GM11168 (cell line): ENCODE measurements around the gene EGLN1.
"Not testable (repeated sequence)": the region's sequence is repeated elsewhere in the genome, so short reads cannot be mapped to it uniquely, and the experiment has no call there.

ENCODE experiments used
- in situ Hi-C: fragments of 300-500 bp; cut with MboI; formaldehyde crosslinking; loops from one replicate; pipeline ENCODE4 v1.12.0; 2022; ENCODE audit warnings: low sequenced_read_pairs; ENCODE audit not compliant: unreplicated experiment

Gene EGLN1

DNA sequence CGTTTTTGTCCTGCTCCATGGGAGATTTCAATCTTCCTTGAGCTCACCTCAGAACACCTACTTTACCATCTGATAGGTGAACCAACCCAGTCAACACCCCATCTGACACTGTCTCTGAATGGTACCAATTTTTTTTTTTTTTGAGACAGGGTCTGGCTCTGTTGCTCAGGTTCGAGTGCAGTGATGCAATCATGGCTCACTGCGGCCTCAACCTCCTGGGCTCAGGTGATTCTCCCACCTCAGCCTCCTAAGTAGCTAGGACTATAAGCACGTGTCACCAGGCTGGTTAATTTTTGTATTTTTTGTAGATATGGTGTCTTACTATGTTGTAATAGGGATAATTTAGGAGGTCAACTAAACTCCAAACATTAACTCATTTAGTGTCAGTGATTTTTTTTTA, 47.7 kb downstream of the EGLN1 start:
- in situ Hi-C loops = no loop called here

DNA sequence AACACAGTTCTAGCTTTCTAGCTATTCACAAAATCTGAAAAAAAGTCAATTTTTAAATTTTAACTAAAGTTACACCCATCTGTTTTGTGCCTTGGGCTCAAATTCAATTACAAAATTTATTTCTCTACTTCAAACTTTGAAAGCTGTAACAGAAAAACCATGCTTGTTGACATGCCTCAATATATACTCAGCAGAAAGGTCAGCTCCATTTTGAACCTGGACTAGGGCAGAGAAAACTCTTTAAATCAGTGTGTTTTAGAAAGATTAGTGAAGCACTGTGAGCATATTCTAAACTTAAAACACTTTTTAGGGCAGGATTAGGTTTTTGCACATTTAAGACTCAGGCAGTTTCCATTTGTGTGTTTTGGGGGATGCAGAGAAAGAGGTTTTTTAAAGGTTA, 49.6 kb downstream of the EGLN1 start:
- in situ Hi-C loops = no loop called here

DNA sequence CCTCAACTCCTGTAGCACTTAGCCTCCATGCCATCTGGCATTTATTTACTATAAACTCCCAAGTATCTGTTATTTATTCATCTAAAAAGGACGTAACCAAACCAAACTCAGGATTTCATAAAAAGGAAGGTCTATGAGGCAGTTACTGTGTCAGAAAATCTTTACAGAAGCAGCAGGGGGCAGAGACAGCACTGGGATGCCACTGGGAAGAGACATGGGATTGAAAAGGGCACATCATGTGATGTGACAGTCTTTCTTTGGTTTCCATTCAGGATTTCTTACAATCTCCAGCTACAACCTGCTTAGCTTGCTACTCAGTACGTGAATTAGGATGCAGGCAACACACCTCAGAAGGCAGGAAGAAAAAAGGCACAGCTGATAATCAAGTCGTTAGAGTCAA, 52.8 kb downstream of the EGLN1 start:
- in situ Hi-C loops = no loop called here

DNA sequence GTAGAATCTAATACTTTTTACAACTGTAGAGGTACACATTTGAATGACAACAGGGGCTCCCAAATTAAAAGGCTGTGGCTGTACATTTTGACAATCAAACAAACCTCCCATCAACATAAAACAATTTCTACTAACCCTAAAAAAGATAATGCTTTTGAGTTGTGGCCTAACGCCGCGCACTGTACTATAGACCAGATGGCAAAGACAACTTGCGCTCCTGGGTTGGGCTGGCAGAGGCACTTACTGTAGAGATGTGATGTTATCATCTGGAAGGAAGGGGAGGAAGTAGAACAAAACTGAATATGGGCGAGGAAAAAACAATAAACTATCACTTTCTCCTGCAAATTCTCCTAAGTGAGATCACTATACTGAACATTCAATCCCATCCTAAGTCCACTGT, 57.9 kb downstream of the EGLN1 start:
- in situ Hi-C loops = loop anchor here (5.0 kb wide), 1 partner anchor 223 kb away; no protein-coding TSS in a partner anchor

DNA sequence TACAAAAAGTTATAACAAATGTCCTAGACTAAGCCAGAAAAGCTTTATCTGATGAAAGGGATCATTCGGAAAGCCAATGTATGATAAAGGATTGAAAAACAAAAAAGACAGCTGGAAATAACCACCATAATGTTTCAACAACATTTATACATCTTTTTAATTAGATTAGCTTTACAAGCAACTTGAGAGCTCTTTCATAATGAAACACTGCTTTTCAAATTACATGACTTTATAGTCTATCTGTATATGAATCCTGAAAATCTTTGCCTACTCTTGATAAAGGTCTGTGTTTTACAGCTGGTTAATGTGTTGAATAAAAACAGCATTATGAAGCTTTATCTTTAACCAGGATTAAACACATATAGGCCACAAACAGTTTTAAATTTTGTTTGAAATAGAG, 58.5 kb downstream of the EGLN1 start:
- in situ Hi-C loops = loop anchor here (5.0 kb wide), 1 partner anchor 224 kb away; no protein-coding TSS in a partner anchor

DNA sequence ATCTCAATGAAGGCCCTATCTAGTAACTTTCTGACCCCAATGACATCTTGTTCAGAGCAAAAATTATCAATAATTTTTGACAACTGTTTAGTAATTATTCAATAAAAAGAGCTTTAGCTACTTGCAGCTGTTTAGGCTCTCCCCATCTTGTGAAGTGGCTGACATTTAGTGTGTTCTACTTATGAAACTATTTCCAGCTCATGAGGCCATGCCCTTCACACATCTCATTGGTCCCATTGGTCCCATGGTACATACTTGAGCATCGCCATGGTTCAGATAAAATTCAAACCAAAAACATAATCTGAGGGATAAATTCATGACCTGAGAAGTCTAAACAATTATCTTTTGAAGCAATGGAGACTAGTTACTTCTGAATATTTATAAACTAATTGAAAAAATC, 59.8 kb downstream of the EGLN1 start:
- in situ Hi-C loops = loop anchor here (5.0 kb wide), 1 partner anchor 225 kb away; no protein-coding TSS in a partner anchor

DNA sequence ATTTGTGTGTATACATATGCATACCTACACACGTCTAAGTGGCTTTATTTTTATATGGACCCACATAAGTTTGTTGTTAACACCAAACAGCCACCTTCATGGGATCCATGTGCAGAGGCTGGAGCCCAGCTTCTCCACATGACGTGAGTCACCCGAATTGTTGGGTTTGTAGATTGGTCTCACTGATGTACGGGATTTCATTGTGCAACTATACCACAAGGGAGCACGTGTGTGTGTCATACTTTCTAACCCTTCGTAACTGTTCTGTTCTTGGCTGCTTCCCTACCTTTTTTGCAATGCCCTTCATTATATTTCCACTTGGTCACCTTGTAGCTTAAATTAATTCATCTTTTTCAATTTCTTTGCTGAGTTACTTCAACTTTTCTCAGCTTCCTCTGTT, 63.0 kb downstream of the EGLN1 start:
- in situ Hi-C loops = no loop called here

DNA sequence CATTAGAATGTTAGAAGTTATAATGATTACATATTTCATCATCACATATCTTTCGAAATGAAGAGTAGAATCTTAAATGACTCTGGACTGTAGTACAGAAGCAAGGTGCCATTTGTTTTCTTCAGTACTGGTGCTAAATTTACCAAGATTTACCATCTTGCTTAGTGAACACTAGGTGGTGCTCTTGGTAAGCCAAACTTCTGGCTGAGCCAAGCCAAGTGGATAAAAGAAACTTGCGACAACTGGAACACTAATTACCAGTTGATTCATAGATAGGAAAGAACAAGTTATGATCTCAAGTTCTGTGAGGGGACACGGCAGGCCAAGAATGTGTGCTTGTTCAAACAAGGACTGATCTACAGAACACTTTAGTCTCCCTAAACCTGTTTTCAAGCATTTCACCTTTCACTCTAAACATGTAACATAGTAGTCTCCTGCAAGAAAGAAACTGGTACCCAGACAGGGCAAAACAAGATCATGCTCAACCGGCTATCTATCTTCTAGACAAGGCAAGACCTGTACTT, 64.2 kb downstream of the EGLN1 start:
- in situ Hi-C loops = no loop called here

DNA sequence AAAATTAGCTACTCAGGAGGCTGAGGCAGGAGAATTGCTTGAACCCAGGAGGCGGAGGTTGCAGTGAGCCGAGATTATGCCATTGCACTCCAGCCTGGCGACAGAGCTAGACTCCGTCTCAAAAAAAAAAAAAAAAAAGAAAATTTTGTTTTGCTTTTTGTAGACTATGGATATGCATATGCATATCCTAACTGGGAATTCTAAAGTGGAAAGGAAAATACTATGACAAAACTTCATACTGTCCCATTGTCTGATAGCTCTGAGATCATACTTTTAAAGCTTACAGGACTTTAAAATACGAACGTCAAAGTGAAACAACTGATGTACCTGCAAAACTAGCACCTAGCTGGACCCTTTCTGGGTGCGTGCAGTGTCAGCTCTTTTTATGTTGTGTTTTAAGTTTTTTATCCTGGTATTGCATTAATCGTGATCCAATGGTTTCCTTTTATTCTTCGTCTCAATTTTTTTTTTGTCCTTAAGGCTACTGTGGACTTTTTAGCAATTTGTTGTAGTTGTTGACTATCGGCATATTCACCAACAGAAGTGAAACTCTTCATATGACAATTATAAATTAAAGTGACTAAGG, 64.8 kb downstream of the EGLN1 start:
- in situ Hi-C loops = no loop called here

DNA sequence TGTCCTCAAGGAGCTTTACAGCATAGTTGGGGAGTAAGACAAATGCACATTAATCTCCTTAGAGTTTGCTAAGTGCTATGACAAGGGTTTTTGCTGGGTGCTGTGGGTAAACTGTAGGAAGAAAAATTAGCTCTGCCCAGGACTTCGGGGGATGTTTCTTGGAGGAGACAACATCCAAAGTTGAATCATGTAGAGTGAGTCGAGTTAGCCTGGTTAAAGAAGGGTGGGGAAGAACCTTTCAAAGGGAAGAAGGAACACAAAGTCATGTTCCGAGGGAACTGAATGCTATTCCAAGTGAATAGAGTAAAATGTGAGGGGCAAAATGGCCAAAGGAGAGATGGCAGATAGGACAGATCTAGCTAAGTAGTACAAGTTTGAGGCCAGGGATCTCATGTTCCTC, 66.9 kb downstream of the EGLN1 start:
- in situ Hi-C loops = no loop called here

DNA sequence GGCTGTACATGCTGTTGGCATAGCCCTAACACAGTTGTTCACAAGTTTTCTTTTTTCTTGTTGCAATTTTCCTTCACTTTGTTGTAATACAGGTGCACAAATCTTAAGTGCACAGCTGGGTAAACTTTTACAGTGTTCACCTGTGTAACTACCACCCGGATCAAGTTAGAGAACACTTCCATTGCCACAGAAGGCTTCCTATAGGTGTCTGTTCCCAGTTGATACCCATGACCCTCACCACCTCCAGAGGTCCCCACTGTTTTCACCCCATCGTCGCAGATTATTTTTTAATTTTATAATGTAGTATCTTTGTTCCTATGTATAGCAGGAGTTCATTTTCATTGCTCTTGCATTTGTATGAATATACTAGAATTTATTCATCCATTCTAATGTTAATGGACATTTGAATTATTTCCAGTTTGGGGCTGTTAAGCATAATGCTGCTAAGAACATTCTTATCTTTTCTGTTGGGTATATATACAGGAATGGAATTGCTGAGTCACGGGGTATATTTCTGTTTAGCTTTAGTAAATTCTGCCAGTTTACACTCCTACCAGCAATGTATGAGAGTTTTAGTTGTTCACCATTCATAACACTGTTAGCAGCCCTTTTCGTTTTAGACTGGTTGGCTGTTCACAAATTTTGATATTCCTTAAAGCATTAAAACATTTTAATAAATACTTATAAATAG, 67.6 kb downstream of the EGLN1 start:
- in situ Hi-C loops = no loop called here

DNA sequence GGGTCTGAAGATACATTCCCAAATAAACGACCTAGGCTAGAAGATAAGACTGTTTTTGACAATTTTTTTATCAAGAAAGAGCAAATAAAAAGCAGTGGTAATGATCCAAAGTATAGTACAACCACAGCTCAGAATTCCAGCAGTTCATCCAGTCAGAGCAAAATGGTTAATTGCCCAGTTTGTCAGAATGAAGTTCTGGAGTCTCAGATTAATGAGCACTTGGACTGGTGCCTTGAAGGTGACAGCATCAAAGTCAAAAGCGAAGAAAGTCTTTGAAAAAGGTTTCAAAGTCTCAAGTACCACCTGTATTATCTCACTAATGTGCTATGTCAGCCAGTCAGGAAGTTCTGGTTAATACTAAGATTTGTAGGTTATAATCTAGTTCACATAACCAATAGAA, 69.0 kb downstream of the EGLN1 start:
- in situ Hi-C loops = no loop called here

DNA sequence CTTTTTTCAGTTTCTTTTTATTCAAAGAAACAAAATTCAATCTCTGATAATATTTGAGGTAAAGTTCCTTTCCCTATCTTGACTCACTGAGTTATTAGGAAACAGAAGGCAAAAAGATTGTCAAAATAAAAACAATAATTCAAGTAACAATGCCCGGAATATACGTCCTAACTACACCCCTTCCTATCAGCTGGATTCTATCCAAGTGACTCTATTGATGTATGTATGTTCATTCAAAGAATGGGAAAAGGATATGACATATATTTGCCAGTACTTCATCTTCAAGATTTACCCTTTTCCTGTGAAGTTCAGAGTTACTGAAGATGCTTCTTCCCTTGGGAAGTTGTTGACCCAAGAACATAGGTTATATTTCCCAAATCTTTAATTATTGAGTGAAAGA, 70.3 kb downstream of the EGLN1 start:
- in situ Hi-C loops = no loop called here

DNA sequence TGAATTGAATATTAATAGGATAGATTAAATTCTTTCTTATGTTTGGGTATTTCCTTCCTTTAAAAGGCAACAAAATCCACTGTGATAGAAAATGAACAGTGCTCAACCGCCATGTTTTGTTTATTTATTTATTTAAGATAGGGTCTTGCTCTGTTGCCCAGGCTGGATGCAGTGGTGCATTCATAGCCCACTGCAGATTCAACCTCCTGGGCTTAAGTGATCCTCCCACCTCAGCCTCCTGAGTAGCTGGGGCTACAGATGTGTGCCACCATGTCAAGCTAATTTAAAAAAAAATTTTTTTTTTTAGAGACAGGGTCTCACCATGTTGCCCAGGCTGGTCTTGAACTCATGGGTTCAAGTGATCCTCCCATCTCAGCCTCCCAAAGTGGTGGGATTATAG, 73.2 kb downstream of the EGLN1 start:
- in situ Hi-C loops = not testable (repeated sequence)

DNA sequence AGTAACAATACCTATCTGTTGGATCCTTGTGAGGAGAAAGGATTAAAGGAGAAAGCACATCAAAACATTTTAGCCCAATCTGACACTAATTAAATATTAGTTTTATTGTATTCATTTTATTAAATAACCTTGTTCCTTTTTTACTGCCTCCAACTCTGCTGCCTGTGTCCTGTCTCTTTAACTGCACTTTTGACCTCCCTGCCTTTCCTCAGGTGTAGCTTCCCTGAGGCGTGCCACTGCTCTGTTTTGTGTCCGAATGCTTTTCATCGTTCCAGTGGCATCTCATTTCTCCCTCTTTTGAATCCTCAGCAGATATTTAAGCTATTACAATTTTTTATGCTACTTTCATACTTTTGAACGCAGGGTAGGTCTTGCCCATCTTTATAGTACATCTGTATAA, 73.6 kb downstream of the EGLN1 start:
- in situ Hi-C loops = no loop called here

DNA sequence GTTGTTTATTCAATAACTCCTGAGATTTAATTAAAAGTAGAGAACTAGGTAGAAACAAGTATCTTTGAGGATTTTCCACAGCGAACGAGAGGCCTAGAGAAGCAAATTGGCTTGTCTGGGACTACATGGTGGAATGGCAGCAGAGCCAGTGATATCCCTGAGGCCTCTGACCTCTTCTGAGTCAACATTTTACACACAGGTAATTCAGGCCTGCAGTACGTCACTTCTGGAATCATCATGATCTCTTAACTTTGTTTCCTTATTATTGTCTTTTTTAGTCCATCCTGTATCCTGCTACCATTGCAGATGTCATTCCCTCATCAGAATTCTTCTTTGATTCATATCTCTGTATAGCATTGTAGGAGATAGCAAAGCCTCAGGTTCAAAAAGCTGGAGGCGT, 74.1 kb downstream of the EGLN1 start:
- in situ Hi-C loops = no loop called here

DNA sequence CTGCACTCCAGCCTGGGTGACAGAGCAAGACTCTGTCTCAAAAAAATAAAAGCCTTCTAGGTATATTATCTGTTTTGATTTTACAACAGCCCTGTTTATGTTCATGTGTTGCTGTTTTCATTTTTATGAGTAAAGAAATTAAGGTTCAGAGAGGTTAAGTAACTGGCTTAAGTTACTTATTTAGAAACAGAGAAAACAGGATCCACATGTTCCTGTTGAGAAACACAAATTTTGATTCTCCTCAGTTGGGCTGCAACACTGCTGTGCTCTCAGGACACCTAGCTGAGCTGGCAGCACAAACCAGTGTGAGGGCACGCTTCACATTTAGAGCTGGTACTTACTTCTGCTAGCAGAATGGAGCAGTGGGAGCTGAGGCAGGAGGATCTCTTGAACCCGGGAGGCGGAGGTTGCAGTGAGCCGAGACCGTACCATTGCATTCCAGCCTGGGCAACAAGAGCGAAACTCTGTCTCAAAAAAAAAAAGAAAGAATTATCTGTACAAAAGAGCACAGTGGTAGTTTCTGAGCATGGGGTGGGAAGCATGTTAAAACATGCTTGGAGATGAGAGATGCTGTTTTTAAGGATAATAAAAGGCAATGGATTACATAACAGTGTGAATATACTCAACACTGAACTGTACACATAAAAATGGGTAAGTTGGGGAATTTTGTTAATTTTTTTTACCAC, 81.6 kb downstream of the EGLN1 start:
- in situ Hi-C loops = no loop called here

DNA sequence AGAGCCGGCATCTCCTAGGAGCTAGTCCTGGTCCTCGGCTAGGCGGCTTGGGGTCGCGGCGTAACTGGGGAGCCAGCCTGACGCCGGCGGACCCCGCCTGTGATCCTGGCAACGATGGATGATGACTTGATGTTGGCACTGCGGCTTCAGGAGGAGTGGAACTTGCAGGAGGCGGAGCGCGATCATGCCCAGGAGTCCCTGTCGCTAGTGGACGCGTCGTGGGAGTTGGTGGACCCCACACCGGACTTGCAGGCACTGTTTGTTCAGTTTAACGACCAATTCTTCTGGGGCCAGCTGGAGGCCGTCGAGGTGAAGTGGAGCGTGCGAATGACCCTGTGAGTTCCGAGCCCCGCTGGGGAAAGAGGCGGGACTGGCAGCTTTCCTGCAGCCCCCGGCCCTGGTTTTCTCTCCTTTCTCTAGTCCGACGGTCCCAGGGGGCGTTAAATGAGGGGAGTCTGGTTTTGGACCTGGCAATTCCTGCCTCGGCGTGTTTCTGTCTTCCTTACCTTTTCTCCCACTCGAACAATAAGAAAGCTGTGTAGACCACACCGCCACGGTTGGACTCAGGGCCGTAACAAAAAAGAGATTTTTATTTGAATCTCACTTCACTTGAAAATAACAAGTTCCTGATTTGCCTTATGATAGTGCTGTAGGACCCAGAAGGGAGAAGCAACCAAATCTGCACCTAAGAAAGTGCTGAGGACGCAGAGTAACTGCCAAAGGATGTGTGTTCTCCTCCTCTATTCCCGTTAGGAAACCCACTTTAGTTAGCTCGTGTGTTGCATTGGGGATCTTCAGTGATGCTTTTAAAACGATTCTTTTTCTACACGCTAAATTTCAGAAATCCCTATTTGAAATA, 83.6 kb downstream of the EGLN1 start, which contains the start of gene SPRTN:
TSS of gene SPRTN (plus strand) at position 24 of the 859 bp plus-strand sequence. CDS start at position 115, 91 bp downstream.
- in situ Hi-C loops = no loop called here

DNA sequence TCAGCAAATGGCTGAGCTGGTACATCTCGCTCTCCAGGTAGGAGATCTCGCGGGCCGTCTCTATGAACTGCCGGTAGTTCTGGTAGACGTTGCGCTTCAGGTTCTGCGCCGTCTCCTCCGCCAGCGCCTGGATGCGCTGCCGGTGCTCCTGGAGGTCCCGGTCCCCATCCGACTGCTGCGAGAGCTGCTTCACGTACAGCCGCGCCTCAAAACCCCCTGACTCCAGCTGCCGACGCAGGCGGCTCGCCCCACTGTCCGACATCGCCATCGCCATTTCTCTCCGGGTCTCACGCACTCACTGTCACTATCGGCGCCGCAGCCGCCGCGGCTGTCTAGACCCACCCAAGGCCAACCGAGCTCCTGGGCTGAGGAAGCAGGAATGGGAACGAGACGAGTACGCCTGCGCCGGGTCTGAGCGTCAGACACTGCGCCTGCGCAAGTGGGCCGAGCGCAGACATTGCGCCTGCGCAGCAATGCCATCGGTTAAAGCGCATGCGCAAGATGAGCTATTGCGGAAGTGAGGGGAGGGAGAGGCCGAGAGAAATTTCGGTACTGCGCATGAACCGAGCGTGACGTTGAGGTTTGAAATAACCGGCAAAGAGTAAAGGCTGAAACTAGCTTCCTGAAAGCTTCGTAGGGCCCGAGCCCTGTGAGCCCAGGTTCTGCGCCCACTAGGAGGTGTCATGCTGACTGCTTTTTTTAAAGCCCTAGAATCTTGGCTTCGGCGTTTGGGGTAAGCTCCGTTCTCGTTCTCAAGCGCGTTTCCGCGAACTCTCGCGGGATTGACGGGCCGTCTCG, 84.4 kb downstream of the EGLN1 start, which contains the start of gene EXOC8:
TSS of gene EXOC8 (minus strand) at position 381 of the 798 bp plus-strand sequence. CDS start at position 274, 107 bp downstream.
- in situ Hi-C loops = no loop called here
